Measurements from ENCODE around the gene FAM156A. TPM values are rescaled to one million over a fixed set of nuclear protein-coding genes. Genes with fewer than 3 reads are reported as not detected.
A peak's percentile ranks its signal among the peaks of the same experiment; 100 is the strongest.
"Not testable (repeated sequence)": the region's sequence is repeated elsewhere in the genome, so short reads cannot be mapped to it uniquely, and the experiment has no call there.

FAM156A gene
- total RNA-seq, 4 donors from 2014 or later = 14.9 to 89.4 (median 32.9) TPM

GRCh38 chrX:52933213-52933612, 25.1 kb downstream of the FAM156A start:
- no peaks in the 10 kb centered on the region for H3K9me3 ChIP-seq
- no peak overlapping the region for H3K4me3 ChIP-seq
- no peaks in the 10 kb centered on the region for H3K36me3 ChIP-seq
- TF ChIP-seq POLR2A (IDR thresholded peaks at IDR 0.05) (no peak), CTCF (IDR thresholded peaks at IDR 0.05) (no peak), EP300 (IDR thresholded peaks at IDR 0.05) (no peak)
- no peak for DNase-seq (ENCODE audit: low spot score in 2 of 2)
- H3K27ac ChIP-seq = no peak overlapping the region
- 89 to 94% methylated on average over 2 of the region's 2 CpGs for WGBS, 2 donors
- H3K27me3 ChIP-seq = no peaks in the 10 kb centered on the region
- peaks cover 0 to 6% (median 0%) of the 10 kb centered on the region in 4 donors for H3K4me1 ChIP-seq

- not testable (repeated sequence) for H3K27me3 ChIP-seq; DNase-seq (ENCODE audit: low spot score in 2 of 2); H3K4me1 ChIP-seq; H3K4me3 ChIP-seq; H3K27ac ChIP-seq; H3K36me3 ChIP-seq; H3K9me3 ChIP-seq
- WGBS, 2 donors = 85 to 93% methylated on average over 6 of the region's 6 CpGs
Measured at GRCh38 chrX:52930214-52930613, 28.1 kb downstream of the FAM156A start.

- peaks cover 0 to 7% (median 3%) of the 10 kb centered on the region in 4 donors for H3K4me1 ChIP-seq
- peak overlapping the region in 2 of 4 donors; percentile 4 to 54 for H3K27ac ChIP-seq
- WGBS, 2 donors = 33 to 54% methylated on average over 4 of the region's 4 CpGs
- no peaks in the 10 kb centered on the region for H3K9me3 ChIP-seq
- no peak for TF ChIP-seq POLR2A (IDR thresholded peaks at IDR 0.05)
- no peak for DNase-seq (ENCODE audit: low spot score in 2 of 2)
- no peaks in the 10 kb centered on the region for H3K36me3 ChIP-seq
- no peak overlapping the region for H3K4me3 ChIP-seq
- no peaks in the 10 kb centered on the region for H3K27me3 ChIP-seq
Measured at GRCh38 chrX:52923781-52924241, 34.5 kb downstream of the FAM156A start.

GRCh38 chrX:52914704-52915103, 43.6 kb downstream of the FAM156A start:
- H3K27ac ChIP-seq; H3K36me3 ChIP-seq; H3K9me3 ChIP-seq; DNase-seq (ENCODE audit: low spot score in 2 of 2); H3K4me1 ChIP-seq; H3K4me3 ChIP-seq; H3K27me3 ChIP-seq: not testable (repeated sequence)
- WGBS, 2 donors = no CpG with 5 or more reads among the region's 3 CpGs

- not testable (repeated sequence) for H3K27me3 ChIP-seq, H3K4me3 ChIP-seq, H3K4me1 ChIP-seq
Measured at GRCh38 chrX:52913681-52914080, 44.6 kb downstream of the FAM156A start.

GRCh38 chrX:52909313-52909969, 48.9 kb downstream of the FAM156A start:
- not testable (repeated sequence) for H3K36me3 ChIP-seq; DNase-seq (ENCODE audit: low spot score in 2 of 2); H3K27ac ChIP-seq; H3K9me3 ChIP-seq; H3K4me3 ChIP-seq; H3K4me1 ChIP-seq; H3K27me3 ChIP-seq
- WGBS, 2 donors = no CpG with 5 or more reads among the region's 12 CpGs

More at GRCh38 chrX:52913681-52914080, 44.6 kb downstream of the FAM156A start:
- no CpG with 5 or more reads among the region's 9 CpGs for WGBS, 2 donors
- not testable (repeated sequence) for H3K36me3 ChIP-seq; DNase-seq (ENCODE audit: low spot score in 2 of 2); H3K27ac ChIP-seq; H3K9me3 ChIP-seq

GRCh38 chrX:52907900-52908299, 50.4 kb downstream of the FAM156A start:
- H3K27me3 ChIP-seq; H3K36me3 ChIP-seq; DNase-seq (ENCODE audit: low spot score in 2 of 2); H3K4me3 ChIP-seq; H3K9me3 ChIP-seq; H3K27ac ChIP-seq; H3K4me1 ChIP-seq: not testable (repeated sequence)
- WGBS, 2 donors = no CpG with 5 or more reads among the region's 17 CpGs

- not testable (repeated sequence) for H3K4me1 ChIP-seq; H3K27me3 ChIP-seq; H3K9me3 ChIP-seq; DNase-seq (ENCODE audit: low spot score in 2 of 2); H3K36me3 ChIP-seq; H3K4me3 ChIP-seq; H3K27ac ChIP-seq
- no CpG with 5 or more reads among the region's 17 CpGs for WGBS, 2 donors
Measured at GRCh38 chrX:52907137-52907536, 51.2 kb downstream of the FAM156A start.

GRCh38 chrX:52906072-52906471, 52.2 kb downstream of the FAM156A start:
- H3K27me3 ChIP-seq, H3K4me3 ChIP-seq: not testable (repeated sequence)
- WGBS, 2 donors = no CpG with 5 or more reads among the region's 4 CpGs

GRCh38 chrX:52905531-52905930, 52.8 kb downstream of the FAM156A start:
- no CpG with 5 or more reads among the region's 10 CpGs for WGBS, 2 donors
- H3K27ac ChIP-seq; H3K4me3 ChIP-seq; DNase-seq (ENCODE audit: low spot score in 2 of 2); H3K4me1 ChIP-seq; H3K9me3 ChIP-seq; H3K27me3 ChIP-seq; H3K36me3 ChIP-seq: not testable (repeated sequence)

More at GRCh38 chrX:52906072-52906471, 52.2 kb downstream of the FAM156A start:
- not testable (repeated sequence) for H3K27ac ChIP-seq; H3K4me1 ChIP-seq; DNase-seq (ENCODE audit: low spot score in 2 of 2); H3K9me3 ChIP-seq; H3K36me3 ChIP-seq

Data from tibial nerve (tissue), 4 donors.